ENCODE results near the gene FAM171A2. TPM values are rescaled to one million over a fixed set of nuclear protein-coding genes. Genes with fewer than 3 reads are reported as not detected.

FAM171A2 gene
- polyA plus RNA-seq, 3 donors: not detected

- H3K4me3 ChIP-seq (replicated peaks in 1 of 3; ENCODE audit: low read depth in 2 of 3, low read length in 3 of 3): no peak overlapping the region
- TF ChIP-seq, protein P1, sequence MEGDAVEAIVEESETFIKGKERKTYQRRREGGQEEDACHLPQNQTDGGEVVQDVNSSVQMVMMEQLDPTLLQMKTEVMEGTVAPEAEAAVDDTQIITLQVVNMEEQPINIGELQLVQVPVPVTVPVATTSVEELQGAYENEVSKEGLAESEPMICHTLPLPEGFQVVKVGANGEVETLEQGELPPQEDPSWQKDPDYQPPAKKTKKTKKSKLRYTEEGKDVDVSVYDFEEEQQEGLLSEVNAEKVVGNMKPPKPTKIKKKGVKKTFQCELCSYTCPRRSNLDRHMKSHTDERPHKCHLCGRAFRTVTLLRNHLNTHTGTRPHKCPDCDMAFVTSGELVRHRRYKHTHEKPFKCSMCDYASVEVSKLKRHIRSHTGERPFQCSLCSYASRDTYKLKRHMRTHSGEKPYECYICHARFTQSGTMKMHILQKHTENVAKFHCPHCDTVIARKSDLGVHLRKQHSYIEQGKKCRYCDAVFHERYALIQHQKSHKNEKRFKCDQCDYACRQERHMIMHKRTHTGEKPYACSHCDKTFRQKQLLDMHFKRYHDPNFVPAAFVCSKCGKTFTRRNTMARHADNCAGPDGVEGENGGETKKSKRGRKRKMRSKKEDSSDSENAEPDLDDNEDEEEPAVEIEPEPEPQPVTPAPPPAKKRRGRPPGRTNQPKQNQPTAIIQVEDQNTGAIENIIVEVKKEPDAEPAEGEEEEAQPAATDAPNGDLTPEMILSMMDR (IDR thresholded peaks at IDR 0.05): no peak
- no peak overlapping the region for H3K4me2 ChIP-seq (replicated peaks; ENCODE audit: extremely low read depth, low read length, poor library complexity, severe bottlenecking)
- H2AFZ ChIP-seq (ENCODE audit: insufficient read depth, low read depth, low read length, poor library complexity, severe bottlenecking): no peak overlapping the region
- H3K36me3 ChIP-seq (replicated peaks in 1 of 2; ENCODE audit: control insufficient read depth in 1 of 2, insufficient read depth in 2 of 2, low read length in 2 of 2): peaks cover 27 to 34% of the 10 kb centered on the region in 2 donors
- Mint-ChIP-seq H3K27ac (no peak overlapping the region), H3K36me3 (peaks cover 33 to 37% of the 10 kb centered on the region in 2 donors), H3K4me1 (peaks cover 25% of the 10 kb centered on the region), H3K4me3 (no peak overlapping the region), H3K27me3 (ENCODE audit: low read depth in 3 of 3) (peaks cover 10 to 13% (median 12%) of the 10 kb centered on the region in 3 donors), H3K9me3 (peaks cover under 1 to 4% (median 3%) of the 10 kb centered on the region in 7 donors)
- no peak overlapping the region for H3K9ac ChIP-seq (ENCODE audit: insufficient read depth, low read length, poor library complexity, severe bottlenecking)
- 98% methylated on average over 11 of the region's 11 CpGs for WGBS (ENCODE audit: insufficient coverage)
- H3K4me1 ChIP-seq (ENCODE audit: control insufficient read depth in 1 of 2, insufficient read depth in 2 of 2, low read length in 2 of 2): peaks cover 29 to 35% of the 10 kb centered on the region in 2 donors
- H3K27ac ChIP-seq (ENCODE audit: low read depth in 1 of 2, low read length in 2 of 2): no peak overlapping the region
- H4K20me1 ChIP-seq (ENCODE audit: insufficient read depth, low read length): no peaks in the 10 kb centered on the region
- H3K9me3 ChIP-seq (replicated peaks in 1 of 2; ENCODE audit: control insufficient read depth in 1 of 2, insufficient read depth in 1 of 2, low read length in 2 of 2): peaks cover under 1 to 3% of the 10 kb centered on the region in 2 donors
- peaks cover 6% of the 10 kb centered on the region for H3K79me2 ChIP-seq (ENCODE audit: insufficient read depth, low read length)
- peaks cover under 1 to 13% of the 10 kb centered on the region in 2 donors for H3K27me3 ChIP-seq (ENCODE audit: control insufficient read depth in 2 of 2, insufficient read depth in 2 of 2, low read length in 2 of 2)
- intact Hi-C loops (cut with micrococcal nuclease): loop anchor here in 1 of 2 donors (5.0 to 10.0 kb wide), 2 partner anchors 40 to 198 kb away; partner anchors contain the start of genes FAM171A2 and HDAC5
- DNase-seq: no peak
These were observed 41.3 kb downstream of the FAM171A2 start for GRCh38 chr17:44322236-44322895.

GRCh38 chr17:44321246-44322120 lies 42.2 kb downstream of the FAM171A2 start:
- WGBS (ENCODE audit: insufficient coverage): 95% methylated on average over 12 of the region's 21 CpGs
- H3K9me3 Mint-ChIP-seq: peaks cover 3 to 10% (median 4%) of the 10 kb centered on the region in 7 donors
- H3K36me3 ChIP-seq (replicated peaks in 1 of 2; ENCODE audit: control insufficient read depth in 1 of 2, insufficient read depth in 2 of 2, low read length in 2 of 2): peaks cover 27 to 34% of the 10 kb centered on the region in 2 donors
- H3K4me2 ChIP-seq (replicated peaks; ENCODE audit: extremely low read depth, low read length, poor library complexity, severe bottlenecking): no peak overlapping the region
- H3K27ac Mint-ChIP-seq: no peak overlapping the region
- no peaks in the 10 kb centered on the region for H4K20me1 ChIP-seq (ENCODE audit: insufficient read depth, low read length)
- peaks cover 25 to 29% of the 10 kb centered on the region in 2 donors for H3K4me1 ChIP-seq (ENCODE audit: control insufficient read depth in 1 of 2, insufficient read depth in 2 of 2, low read length in 2 of 2)
- H3K4me3 Mint-ChIP-seq: no peak overlapping the region
- intact Hi-C loops (cut with micrococcal nuclease): loop anchor here in 1 of 2 donors (5.0 to 10.0 kb wide), 2 partner anchors 41 to 197 kb away; partner anchors contain the start of genes FAM171A2 and HDAC5
- H3K9ac ChIP-seq (ENCODE audit: insufficient read depth, low read length, poor library complexity, severe bottlenecking): no peak overlapping the region
- peaks cover 18 to 22% (median 21%) of the 10 kb centered on the region in 3 donors for H3K27me3 Mint-ChIP-seq (ENCODE audit: low read depth in 3 of 3)
- H3K27ac ChIP-seq (ENCODE audit: low read depth in 1 of 2, low read length in 2 of 2): no peak overlapping the region
- DNase-seq: no peak
- no peak overlapping the region for H2AFZ ChIP-seq (ENCODE audit: insufficient read depth, low read depth, low read length, poor library complexity, severe bottlenecking)
- TF ChIP-seq, protein P1 (IDR thresholded peaks at IDR 0.05): no peak
- peaks cover 22% of the 10 kb centered on the region for H3K4me1 Mint-ChIP-seq
- peaks cover 4 to 10% of the 10 kb centered on the region in 2 donors for H3K9me3 ChIP-seq (replicated peaks in 1 of 2; ENCODE audit: control insufficient read depth in 1 of 2, insufficient read depth in 1 of 2, low read length in 2 of 2)
- peaks cover 8 to 21% of the 10 kb centered on the region in 2 donors for H3K27me3 ChIP-seq (ENCODE audit: control insufficient read depth in 2 of 2, insufficient read depth in 2 of 2, low read length in 2 of 2)
- peaks cover 6% of the 10 kb centered on the region for H3K79me2 ChIP-seq (ENCODE audit: insufficient read depth, low read length)
- H3K4me3 ChIP-seq (replicated peaks in 1 of 3; ENCODE audit: low read depth in 2 of 3, low read length in 3 of 3): no peak overlapping the region
- H3K36me3 Mint-ChIP-seq: peaks cover 34 to 37% of the 10 kb centered on the region in 2 donors

Measured in CD14-positive monocyte (primary cell).